MCF 10A (cell line): ENCODE results near the gene FAM114A1. TPM values are rescaled to one million over a fixed set of nuclear protein-coding genes. Genes with fewer than 3 reads are reported as not detected.
A peak's percentile ranks its signal among the peaks of the same experiment; 100 is the strongest.

ENCODE experiments used
- BruUV-seq: library from RNA; stranded (reverse); fragments of 400-500 nt; replicated peaks from 2 replicates; lab custom pipeline; 2021; lab: Mats Ljungman, UMichigan
- CTCF ChIA-PET: fragments of 300-600 bp; sonication (Branson Sonifier 250); formaldehyde crosslinking; extraction: SDS; loops from one replicate; lab custom pipeline; 2021; ENCODE audit warnings: antibody characterized with exemption, inconsistent platforms; lab: Yijun Ruan, JAX
- POLR2A ChIA-PET: fragments of 300-600, 350-650 bp; sonication (Branson Sonifier 250); formaldehyde crosslinking; extraction: SDS; loops from one replicate; lab custom pipeline; 2020; ENCODE audit warnings: antibody characterized with exemption, inconsistent platforms; lab: Yijun Ruan, JAX
- DNase-seq: peaks from one replicate; pipeline ENCODE4 v3.0.0-alpha.2; 2018; ENCODE audit not compliant: unreplicated experiment
- H3K27ac Mint-ChIP-seq: one replicate; pipeline ENCODE4 v1.8.0; 2022; ENCODE audit warnings: mild to moderate bottlenecking, low read depth, mixed read lengths; ENCODE audit not compliant: unreplicated experiment
- H3K27me3 Mint-ChIP-seq: one replicate; pipeline ENCODE4 v1.8.0; 2022; ENCODE audit warnings: mixed read lengths; ENCODE audit not compliant: insufficient read depth, unreplicated experiment
- H3K36me3 Mint-ChIP-seq: one replicate; pipeline ENCODE4 v1.8.0; 2022; ENCODE audit warnings: mild to moderate bottlenecking, moderate library complexity, mixed read lengths; ENCODE audit not compliant: insufficient read depth, unreplicated experiment
- H3K4me1 Mint-ChIP-seq: one replicate; pipeline ENCODE4 v1.8.0; 2022; ENCODE audit warnings: mixed read lengths; ENCODE audit not compliant: insufficient read depth, unreplicated experiment
- H3K4me3 Mint-ChIP-seq: one replicate; pipeline ENCODE4 v1.8.0; 2022; ENCODE audit warnings: mild to moderate bottlenecking, moderate library complexity, mixed read lengths; ENCODE audit not compliant: unreplicated experiment
- H3K9me3 Mint-ChIP-seq: one replicate; pipeline ENCODE4 v1.8.0; 2022; ENCODE audit warnings: mixed read lengths; ENCODE audit not compliant: unreplicated experiment
- intact Hi-C: fragments of 100-400 bp; cut with micrococcal nuclease; formaldehyde crosslinking; loops from 2 replicates; pipeline ENCODE4 v1.14.1; 2022
- total RNA-seq: library from RNA; stranded (reverse); gene quantifications from 2 replicates; pipeline ENCODE4 v1.2.3, GENCODE V29; 2022
- TF ChIP-seq, protein P1 (sequence below): fragments of 200-600 bp; IDR thresholded peaks from one replicate; pipeline ENCODE4 v1.8.0; 2022; ENCODE audit warnings: antibody characterized with exemption, mild to moderate bottlenecking; ENCODE audit not compliant: unreplicated experiment

The FAM114A1 gene
- total RNA-seq, 1 experiment from 2014 or later: 22.7 TPM

DNA sequence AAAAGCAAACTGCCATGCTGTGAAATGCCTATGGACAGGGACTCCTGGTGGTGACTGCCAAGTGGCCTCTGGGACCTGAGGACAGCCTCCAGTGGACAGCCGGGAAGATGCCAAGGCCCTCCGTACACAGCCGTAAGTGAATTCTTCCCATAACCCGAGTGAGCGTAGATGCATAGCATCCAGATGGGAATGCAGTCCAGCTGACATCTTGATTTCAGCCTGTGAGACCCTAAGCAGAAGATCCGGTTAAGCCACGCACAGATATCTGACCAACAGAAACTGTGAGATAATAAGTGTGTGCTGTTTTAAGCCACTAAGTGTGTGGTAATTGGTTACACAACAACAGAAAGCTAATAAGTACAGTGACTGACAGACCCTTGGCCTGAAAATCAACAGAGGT lies 108.7 kb downstream of the FAM114A1 start:
- no peak overlapping the region for H3K4me3 Mint-ChIP-seq
- H3K9me3 Mint-ChIP-seq: no peaks in the 10 kb centered on the region
- TF ChIP-seq, protein P1, sequence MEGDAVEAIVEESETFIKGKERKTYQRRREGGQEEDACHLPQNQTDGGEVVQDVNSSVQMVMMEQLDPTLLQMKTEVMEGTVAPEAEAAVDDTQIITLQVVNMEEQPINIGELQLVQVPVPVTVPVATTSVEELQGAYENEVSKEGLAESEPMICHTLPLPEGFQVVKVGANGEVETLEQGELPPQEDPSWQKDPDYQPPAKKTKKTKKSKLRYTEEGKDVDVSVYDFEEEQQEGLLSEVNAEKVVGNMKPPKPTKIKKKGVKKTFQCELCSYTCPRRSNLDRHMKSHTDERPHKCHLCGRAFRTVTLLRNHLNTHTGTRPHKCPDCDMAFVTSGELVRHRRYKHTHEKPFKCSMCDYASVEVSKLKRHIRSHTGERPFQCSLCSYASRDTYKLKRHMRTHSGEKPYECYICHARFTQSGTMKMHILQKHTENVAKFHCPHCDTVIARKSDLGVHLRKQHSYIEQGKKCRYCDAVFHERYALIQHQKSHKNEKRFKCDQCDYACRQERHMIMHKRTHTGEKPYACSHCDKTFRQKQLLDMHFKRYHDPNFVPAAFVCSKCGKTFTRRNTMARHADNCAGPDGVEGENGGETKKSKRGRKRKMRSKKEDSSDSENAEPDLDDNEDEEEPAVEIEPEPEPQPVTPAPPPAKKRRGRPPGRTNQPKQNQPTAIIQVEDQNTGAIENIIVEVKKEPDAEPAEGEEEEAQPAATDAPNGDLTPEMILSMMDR: no peak
- DNase-seq: no peak
- H3K4me1 Mint-ChIP-seq: no peaks in the 10 kb centered on the region
- ChIA-PET CTCF (interaction anchor here (0.6 kb wide), 1 partner anchor 32 kb away, joined by 3 read pairs; no protein-coding TSS in a partner anchor), POLR2A (no interaction called here)
- no TSS peak for BruUV-seq
- H3K27me3 Mint-ChIP-seq: no peaks in the 10 kb centered on the region
- H3K27ac Mint-ChIP-seq: no peak overlapping the region
- intact Hi-C loops: no loop called here
- no peaks in the 10 kb centered on the region for H3K36me3 Mint-ChIP-seq

DNA sequence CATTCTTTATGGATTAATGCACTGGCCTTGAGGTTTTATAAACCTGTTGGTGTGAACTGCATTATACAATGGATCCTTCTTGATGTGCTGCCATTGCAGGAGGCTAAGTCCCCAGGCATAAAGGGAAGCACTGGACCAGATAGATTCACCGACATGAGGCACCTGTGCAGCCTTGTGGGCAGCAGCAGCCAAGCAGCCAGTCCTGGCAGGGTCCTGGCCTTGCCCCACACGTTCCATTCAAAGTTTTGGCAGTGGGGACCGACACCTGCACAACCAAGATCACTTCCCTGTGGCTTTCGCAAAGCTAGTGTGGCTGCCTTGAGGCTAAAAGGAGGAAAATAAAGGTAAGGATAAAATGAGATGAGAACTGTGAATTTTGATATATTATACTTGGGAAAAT lies 111.5 kb downstream of the FAM114A1 start:
- intact Hi-C loops: no loop called here
- no peak overlapping the region for H3K4me3 Mint-ChIP-seq
- TF ChIP-seq, protein P1: no peak

DNA sequence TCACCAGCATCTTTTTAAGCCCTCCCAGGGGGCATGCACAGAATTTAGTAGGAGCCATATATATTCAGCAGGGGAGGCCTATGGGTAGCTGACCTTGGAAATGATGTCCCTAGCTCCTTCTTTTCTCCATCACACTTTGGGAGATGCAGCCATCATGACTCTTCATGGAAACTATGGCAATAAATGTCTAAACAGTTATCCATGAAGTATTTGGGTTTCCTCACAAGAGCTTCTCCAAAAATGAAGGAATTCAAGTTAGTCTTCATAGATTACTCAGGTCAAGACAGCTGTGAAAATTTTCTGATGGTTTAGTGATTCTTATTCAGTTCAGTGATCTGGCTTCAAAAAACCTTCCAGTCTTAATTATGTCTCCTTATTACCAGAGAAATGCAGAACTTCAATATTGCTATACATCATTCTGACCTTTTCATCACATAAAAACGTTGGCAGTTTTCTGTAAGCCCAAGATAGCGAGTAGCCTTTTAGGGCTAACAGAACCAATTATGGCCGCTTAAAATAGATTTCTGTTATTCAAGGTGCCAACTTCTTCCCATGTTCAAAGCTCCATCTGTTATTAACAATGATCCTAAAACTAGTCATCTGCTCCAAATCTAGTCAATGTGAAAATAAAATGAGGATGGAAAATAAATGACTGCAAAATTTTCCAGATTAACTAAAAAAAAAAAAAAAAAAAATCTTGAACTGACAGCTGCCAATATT lies 112.1 kb downstream of the FAM114A1 start:
- ChIA-PET CTCF (interaction anchor here (1.1 kb wide), 1 partner anchor 14 kb away, joined by 3 read pairs; no protein-coding TSS in a partner anchor), POLR2A (interaction anchor here (0.9 kb wide), 1 partner anchor 65 kb away, joined by 4 read pairs; no protein-coding TSS in a partner anchor)
- TF ChIP-seq, protein P1: no peak
- DNase-seq: no peak
- H3K9me3 Mint-ChIP-seq: no peaks in the 10 kb centered on the region
- H3K4me1 Mint-ChIP-seq: no peaks in the 10 kb centered on the region
- intact Hi-C loops: no loop called here
- H3K27me3 Mint-ChIP-seq: no peaks in the 10 kb centered on the region
- no peak overlapping the region for H3K27ac Mint-ChIP-seq
- no TSS peak for BruUV-seq
- H3K36me3 Mint-ChIP-seq: no peaks in the 10 kb centered on the region
- H3K4me3 Mint-ChIP-seq: no peak overlapping the region

More for the DNA sequence above, 111.5 kb downstream of the FAM114A1 start:
- H3K9me3 Mint-ChIP-seq: no peaks in the 10 kb centered on the region
- no TSS peak for BruUV-seq
- DNase-seq: no peak
- no peak overlapping the region for H3K27ac Mint-ChIP-seq
- POLR2A ChIA-PET: interaction anchor here (0.9 kb wide), 1 partner anchor 65 kb away, joined by 4 read pairs; no protein-coding TSS in a partner anchor
- CTCF ChIA-PET: interaction anchor here (1.1 kb wide), 1 partner anchor 14 kb away, joined by 3 read pairs; no protein-coding TSS in a partner anchor
- H3K36me3 Mint-ChIP-seq: no peaks in the 10 kb centered on the region
- H3K4me1 Mint-ChIP-seq: no peaks in the 10 kb centered on the region
- H3K27me3 Mint-ChIP-seq: no peaks in the 10 kb centered on the region

DNA sequence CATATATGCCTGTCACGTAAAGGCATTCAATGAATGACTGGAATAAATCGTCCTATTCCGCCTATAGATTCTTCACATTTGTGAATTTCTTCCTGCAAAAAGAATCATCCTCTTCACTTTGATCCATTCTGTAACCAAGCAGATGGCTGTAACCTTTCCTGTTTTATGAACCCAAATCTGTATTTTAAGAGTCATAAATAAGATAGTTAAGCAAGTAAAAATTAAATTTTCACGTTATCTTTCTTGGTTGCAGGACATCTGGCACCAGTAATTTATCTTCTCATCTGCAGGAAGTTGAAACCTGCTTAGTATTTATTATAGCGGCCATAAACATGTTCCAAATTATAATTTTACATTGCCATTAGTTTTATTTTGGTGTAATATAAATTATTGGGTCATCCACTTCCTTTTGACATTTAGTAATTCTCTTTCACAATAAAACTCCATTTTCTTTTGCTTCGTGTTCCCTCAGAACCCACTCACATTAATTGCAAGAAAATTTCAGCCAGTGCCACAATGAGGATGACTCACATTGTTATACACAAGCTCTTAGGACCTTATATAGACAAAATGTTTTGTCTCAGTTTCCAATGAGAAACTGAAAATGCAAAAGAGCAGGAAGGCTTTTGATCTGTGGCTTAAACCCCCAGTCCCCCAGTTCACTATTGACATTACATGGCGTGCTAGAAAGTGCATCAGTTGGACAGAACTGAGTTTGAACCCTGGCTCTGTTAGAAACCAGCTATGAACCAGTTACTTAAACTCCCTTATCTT lies 113.5 kb downstream of the FAM114A1 start:
- no peaks in the 10 kb centered on the region for H3K4me1 Mint-ChIP-seq
- H3K27me3 Mint-ChIP-seq: no peaks in the 10 kb centered on the region
- intact Hi-C loops: no loop called here
- H3K36me3 Mint-ChIP-seq: no peaks in the 10 kb centered on the region
- peak; percentile 70 for DNase-seq
- no peaks in the 10 kb centered on the region for H3K9me3 Mint-ChIP-seq
- TF ChIP-seq, protein P1: no peak
- no peak overlapping the region for H3K27ac Mint-ChIP-seq
- H3K4me3 Mint-ChIP-seq: no peak overlapping the region
- no TSS peak for BruUV-seq
- CTCF ChIA-PET: no interaction called here
- POLR2A ChIA-PET: no interaction called here
